PC-9 (cell line): ENCODE data around the gene PCDHB15. TPM values are rescaled to one million over a fixed set of nuclear protein-coding genes. Genes with fewer than 3 reads are reported as not detected.

Experiments used
- BruUV-seq: library from RNA; stranded (reverse); fragments of 400-500 nt; replicated peaks from 2 replicates; lab custom pipeline; 2021; lab: Mats Ljungman, UMichigan
- CTCF ChIA-PET: fragments of 300-600 bp; sonication (Branson Sonifier 250); formaldehyde crosslinking; loops from one replicate; lab custom pipeline; 2022; ENCODE audit warnings: antibody characterized with exemption; lab: Charles Lee
- POLR2A ChIA-PET: fragments of 300-600 bp; sonication (Branson Sonifier 250); formaldehyde crosslinking; loops from one replicate; lab custom pipeline; 2022; ENCODE audit warnings: antibody characterized with exemption; ENCODE audit not compliant: unreplicated experiment; lab: Charles Lee
- DNase-seq, 2 experiments: peaks; one replicate each; pipeline versions ENCODE4 v3.0.0 to v3.0.0-alpha.2; 2015 to 2022; ENCODE audit warnings: mixed read lengths in 1 of 2
- H2AFZ ChIP-seq: fragments of 200-600 bp; sonication (generic); 2 replicates; pipeline ENCODE4 v1.8.1; 2017; ENCODE audit warnings: antibody characterized with exemption
- H3F3A ChIP-seq: fragments of 200-600 bp; sonication (generic); 2 replicates; pipeline ENCODE4 v1.8.1; 2017; ENCODE audit warnings: antibody characterized with exemption, mild to moderate bottlenecking, low read depth; ENCODE audit not compliant: insufficient read depth
- H3K27ac ChIP-seq: fragments of 200-600 bp; sonication (generic); 2 replicates; pipeline ENCODE4 v1.6.1; 2016; ENCODE audit warnings: mixed run types
- H3K27me3 ChIP-seq: fragments of 200-600 bp; sonication (generic); 2 replicates; pipeline ENCODE4 v1.6.1; 2016; ENCODE audit warnings: low read depth, mixed run types; ENCODE audit not compliant: insufficient read depth
- H3K36me3 ChIP-seq: fragments of 200-600 bp; sonication (generic); 2 replicates; pipeline ENCODE4 v1.6.1; 2016; ENCODE audit warnings: low read depth, mixed run types
- H3K4me1 ChIP-seq: fragments of 200-600 bp; sonication (generic); replicated peaks from 2 replicates; pipeline ENCODE4 v1.6.1; 2016; ENCODE audit warnings: mixed run types; ENCODE audit not compliant: insufficient read depth
- H3K4me2 ChIP-seq: fragments of 200-600 bp; sonication (generic); 2 replicates; pipeline ENCODE4 v1.6.1; 2017; ENCODE audit warnings: mixed run types
- H3K4me3 ChIP-seq: fragments of 200-600 bp; sonication (generic); 2 replicates; pipeline ENCODE4 v1.6.1; 2016; ENCODE audit warnings: mixed run types
- H3K79me2 ChIP-seq: fragments of 200-600 bp; sonication (generic); 2 replicates; pipeline ENCODE4 v1.6.1; 2017; ENCODE audit warnings: low read depth, mixed run types
- H3K9me2 ChIP-seq: fragments of 200-600 bp; sonication (generic); 2 replicates; pipeline ENCODE4 v1.8.1; 2017; ENCODE audit warnings: mild to moderate bottlenecking; ENCODE audit not compliant: insufficient read depth
- H3K9me3 ChIP-seq: fragments of 200-600 bp; sonication (generic); 2 replicates; pipeline ENCODE4 v1.8.1; 2016; ENCODE audit warnings: low read depth; ENCODE audit not compliant: insufficient read depth
- H4K20me1 ChIP-seq: fragments of 200-600 bp; sonication (generic); 2 replicates; pipeline ENCODE4 v1.8.1; 2017; ENCODE audit not compliant: insufficient read depth
- CTCF ChIP-seq: fragments of 200-600 bp; sonication (generic); conservative IDR thresholded peaks from 2 replicates; pipeline ENCODE4 v1.6.1; 2017; ENCODE audit warnings: mixed run types, antibody characterized with exemption, mild to moderate bottlenecking, moderate library complexity
- EZH2 ChIP-seq: fragments of 200-600 bp; sonication (generic); IDR thresholded peaks from 2 replicates; pipeline ENCODE4 v1.8.0; 2017; ENCODE audit warnings: antibody characterized with exemption, low read depth
- intact Hi-C: fragments of 100-400 bp; cut with micrococcal nuclease; formaldehyde crosslinking; loops from one replicate; pipeline ENCODE4 v1.10.0; 2022; ENCODE audit not compliant: unreplicated experiment
- total RNA-seq: library from RNA; stranded (reverse); gene quantifications from 2 replicates; pipeline ENCODE4 v1.2.3, GENCODE V29; 2021

PCDHB15 gene
- total RNA-seq, 1 experiment from 2014 or later, result not detected

GRCh38 chr5:141250576-141250975 lies 5.4 kb downstream of the PCDHB15 start:
- no TSS peak for BruUV-seq
- intact Hi-C loops, result no loop called here
- Histone ChIP-seq H3K36me3 (no peaks in the 10 kb centered on the region), H4K20me1 (no peaks in the 10 kb centered on the region), H3F3A (no peaks in the 10 kb centered on the region), H3K4me3 (no peak overlapping the region), H3K27me3 (no peaks in the 10 kb centered on the region), H3K79me2 (no peaks in the 10 kb centered on the region), H3K9me3 (peaks cover 7% of the 10 kb centered on the region; the same call in 1 of the 2 replicates), H3K27ac (no peak overlapping the region), H3K9me2 (no peaks in the 10 kb centered on the region), H2AFZ (no peak overlapping the region), H3K4me2 (no peak overlapping the region), H3K4me1 (no peaks in the 10 kb centered on the region)
- ChIA-PET POLR2A (no interaction called here), CTCF (no interaction called here)
- no peak for DNase-seq
- no peak for TF ChIP-seq CTCF
- no peak for TF ChIP-seq EZH2

GRCh38 chr5:141258464-141258863 lies 13.3 kb downstream of the PCDHB15 start:
- CTCF ChIA-PET, result no interaction called here
- intact Hi-C loops, result no loop called here
- no TSS peak for BruUV-seq

GRCh38 chr5:141258948-141259347 lies 13.8 kb downstream of the PCDHB15 start:
- BruUV-seq, result no TSS peak
- no peaks in the 10 kb centered on the region for H3K4me1 ChIP-seq
- no peaks in the 10 kb centered on the region for H3K9me2 ChIP-seq
- intact Hi-C loops, result no loop called here
- H3K4me3 ChIP-seq, result no peak overlapping the region
- no peaks in the 10 kb centered on the region for H4K20me1 ChIP-seq
- POLR2A ChIA-PET, result no interaction called here
- TF ChIP-seq CTCF (no peak), EZH2 (no peak)
- H3K27ac ChIP-seq, result no peak overlapping the region
- peaks cover 43% of the 10 kb centered on the region for H3K9me3 ChIP-seq
- H3K36me3 ChIP-seq, result no peaks in the 10 kb centered on the region
- no peak overlapping the region for H3K4me2 ChIP-seq
- no peak for DNase-seq
- H3F3A ChIP-seq, result no peaks in the 10 kb centered on the region
- no peaks in the 10 kb centered on the region for H3K79me2 ChIP-seq
- H2AFZ ChIP-seq, result no peak overlapping the region
- CTCF ChIA-PET, result no interaction called here
- no peaks in the 10 kb centered on the region for H3K27me3 ChIP-seq

More at GRCh38 chr5:141258464-141258863, 13.3 kb downstream of the PCDHB15 start:
- Histone ChIP-seq H4K20me1 (no peaks in the 10 kb centered on the region), H3K9me3 (peaks cover 38% of the 10 kb centered on the region), H3F3A (no peaks in the 10 kb centered on the region), H2AFZ (no peak overlapping the region), H3K27me3 (no peaks in the 10 kb centered on the region), H3K36me3 (no peaks in the 10 kb centered on the region), H3K4me1 (no peaks in the 10 kb centered on the region), H3K4me2 (no peak overlapping the region), H3K79me2 (no peaks in the 10 kb centered on the region), H3K4me3 (no peak overlapping the region), H3K27ac (no peak overlapping the region), H3K9me2 (no peaks in the 10 kb centered on the region)
- no peak for TF ChIP-seq CTCF
- no peak for TF ChIP-seq EZH2
- POLR2A ChIA-PET, result no interaction called here
- DNase-seq, result no peak
